Heart right ventricle (tissue), 16 donors: Measurements from ENCODE around the gene CYSTM1. TPM values are rescaled to one million over a fixed set of nuclear protein-coding genes. Genes with fewer than 3 reads are reported as not detected.

Source experiments
- ATAC-seq, 8 donors: fragments of 200-7000 bp; cut with Tn5 transposase; one replicate each; pipeline ENCODE4 v1.9.1; 2020; ENCODE audit warnings: mild to moderate bottlenecking in 8 of 8, moderate library complexity in 8 of 8, moderate number of reproducible peaks in 1 of 8
- DNase-seq, 2 donors: peaks; one replicate each; pipeline ENCODE4 v3.0.0-alpha.2; 2020
- H3K27ac ChIP-seq, 10 donors: fragments of 200-600 bp; sonication (generic) in 2 of 10; one replicate each; pipeline versions ENCODE4 v1.5.0 to v1.8.0; 2020 to 2022; ENCODE audit warnings: mild to moderate bottlenecking in 3 of 10
- H3K27me3 ChIP-seq, 7 donors: fragments of 200-600 bp; one replicate each; pipeline ENCODE4 v1.8.0; 2021 to 2022; ENCODE audit warnings: mild to moderate bottlenecking in 2 of 7
- H3K36me3 ChIP-seq, 9 donors: fragments of 200-600 bp; sonication (generic) in 1 of 9; one replicate each; pipeline versions ENCODE4 v1.5.0 to v1.8.0; 2020 to 2022; ENCODE audit warnings: mild to moderate bottlenecking in 2 of 9
- H3K4me1 ChIP-seq, 9 donors: fragments of 200-600 bp; sonication (generic) in 1 of 9; one replicate each; pipeline versions ENCODE4 v1.5.0 to v1.8.0; 2020 to 2022; ENCODE audit warnings: mild to moderate bottlenecking in 4 of 9
- H3K4me3 ChIP-seq, 10 donors: fragments of 200-600 bp; sonication (generic) in 2 of 10; one replicate each; pipeline versions ENCODE4 v1.5.0 to v1.8.0; 2020 to 2022; ENCODE audit warnings: mild to moderate bottlenecking in 7 of 10, moderate library complexity in 2 of 10
- H3K9me3 ChIP-seq, 11 donors: fragments of 200-600 bp in 10 of 11; sonication (generic) in 2 of 11; one replicate each; pipeline versions ENCODE4 v1.5.0 to v1.8.0; 2013 to 2022; ENCODE audit warnings: mild to moderate bottlenecking in 2 of 11, control low read depth in 1 of 11, moderate library complexity in 1 of 11
- CTCF ChIP-seq, 9 donors: fragments of 200-600 bp; sonication (generic) in 2 of 9; IDR thresholded peaks; one replicate each; pipeline versions ENCODE4 v1.5.0 to v1.8.0; 2021 to 2022; ENCODE audit warnings: antibody characterized with exemption in 9 of 9, mild to moderate bottlenecking in 5 of 9, moderate library complexity in 1 of 9
- WGBS, 2 donors: extraction: QIAGEN DNeasy Blood & Tissue Kit; methylation state at CpG; one replicate each; pipeline ENCODE4 v1.1.7; 2013; ENCODE audit warnings: inconsistent platforms in 1 of 2; 5-methylcytosine and 5-hydroxymethylcytosine counted together
- intact Hi-C, 10 donors: fragments of 100-400 bp; cut with DNase I; formaldehyde crosslinking; loops; one replicate each; pipeline versions ENCODE4 v1.11.1 to v1.14.2; 2022
- polyA plus RNA-seq, 2 donors: library from polyadenylated mRNA; stranded (reverse); fragments of 200-250 nt; gene quantifications; one replicate each; pipeline ENCODE4 v1.2.3, GENCODE V29; 2013
- total RNA-seq, 10 donors: library from RNA; stranded (reverse); fragmentation: NEBNext Ultra II Directional in 3 of 10; extraction: Animal tissue kit (Norgen Biotek cat#: 25700) in 3 of 10; gene quantifications; one replicate each; pipeline versions ENCODE4 v1.2.1 to v1.2.4, GENCODE V29; 2021 to 2023
- donor health status: Arrhythmogenic right ventricular cardiomyopathy.
- donor health status: ischemic (EF 13 %, LVEDD 7.1; RV severe dilation, severe dysfunction).
- donor health status: healthy with polysubstance abuse.
- donor health status: DM: no; HTN: yes; CAD: no.
- donor health status: DM: no; HTN: no; CAD: no.
- donor health status: ischemic (EF 25% LVEDD 6.9; RV normal size, moderate dysfunction).
- donor health status: ischemic (EF 25% LVEDD 5.7; RV mildly dilated, moderate dysfunction).
- donor health status: healthy.
- donor health status: DM: yes; HTN: yes; CAD: no.
- donor health status: Ischemic cardiomyopathy.
- donor health status: ischemic (EF 35%, LVEDD 5.7; RV mildly dilated, moderate dysfunction).
- donor health status: nonischemic (EF 11% LVEDD 7.7; RV severe dilation, severe dysfunction).
- donor health status: DM: yes; HTN: yes; CAD: no.
- donor health status: PGD.
- donor health status: ischemic (EF 29% LVEDD 5.4; RV normal size, mild dysfunction).
- donor health status: nonischemic (EF 23%, LVEDD 6.1; RV moderate dilation, normal function).

Gene CYSTM1
- total and polyA plus RNA-seq, 12 donors = 45.0 to 217 (median 95.3) TPM

GRCh38 chr5:140228364-140228837, 53.4 kb downstream of the CYSTM1 start:
- H3K36me3 ChIP-seq = no peaks in the 10 kb centered on the region
- H3K4me1 ChIP-seq = peaks cover 10 to 46% (median 21%) of the 10 kb centered on the region in 9 donors
- DNase-seq = no peak
- no peak overlapping the region for H3K4me3 ChIP-seq
- ATAC-seq = peak; percentile 41 to 84 (median 68)
- H3K27me3 ChIP-seq = no peaks in the 10 kb centered on the region
- H3K27ac ChIP-seq = peak overlapping the region; percentile 12 to 78 (median 70)
- WGBS, 2 donors = 50 to 58% methylated on average over 7 of the region's 7 CpGs
- H3K9me3 ChIP-seq = no peaks in the 10 kb centered on the region
- intact Hi-C loops = loop anchor here in 1 of 10 donors (5.0 kb wide), 1 partner anchor 51 kb away; the partner anchor contains the start of gene CYSTM1
- TF ChIP-seq CTCF (IDR thresholded peaks at IDR 0.05) = peak in 1 of 9 donors; percentile 10

DNA sequence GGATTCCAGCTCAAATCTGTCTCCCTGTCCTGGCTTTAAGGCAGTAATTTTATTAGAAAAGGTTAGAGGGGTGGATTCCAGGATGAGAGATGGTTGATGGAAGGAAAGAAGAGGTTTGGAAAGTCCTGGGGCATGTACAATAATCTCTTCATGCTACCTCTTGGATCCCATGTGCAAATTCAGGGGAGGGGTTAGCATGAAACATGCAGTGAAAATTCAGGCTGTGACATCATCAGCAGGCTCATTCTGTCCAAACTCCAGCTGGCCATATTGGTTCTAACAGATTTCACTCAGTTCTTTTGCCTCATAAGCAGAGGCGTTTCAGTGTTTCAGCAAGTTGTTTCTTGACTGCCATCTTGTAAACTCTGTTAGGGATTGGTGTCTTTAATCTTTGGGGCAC, 55.4 kb downstream of the CYSTM1 start:
- DNase-seq = no peak
- Histone ChIP-seq H3K27me3 (no peaks in the 10 kb centered on the region), H3K4me3 (no peak overlapping the region), H3K27ac (no peak overlapping the region), H3K4me1 (peaks cover 4 to 40% (median 12%) of the 10 kb centered on the region in 9 donors), H3K36me3 (no peaks in the 10 kb centered on the region), H3K9me3 (no peaks in the 10 kb centered on the region)
- no peak for TF ChIP-seq CTCF (IDR thresholded peaks at IDR 0.05)
- intact Hi-C loops = loop anchor here in 2 of 10 donors (10.0 kb wide), 2 partner anchors 46 to 56 kb away; partner anchors contain the start of gene CYSTM1 (in 1 of the 2)
- ATAC-seq = no peak
- WGBS, 2 donors = 87 to 98% methylated on average over 1 of the region's 1 CpG

DNA sequence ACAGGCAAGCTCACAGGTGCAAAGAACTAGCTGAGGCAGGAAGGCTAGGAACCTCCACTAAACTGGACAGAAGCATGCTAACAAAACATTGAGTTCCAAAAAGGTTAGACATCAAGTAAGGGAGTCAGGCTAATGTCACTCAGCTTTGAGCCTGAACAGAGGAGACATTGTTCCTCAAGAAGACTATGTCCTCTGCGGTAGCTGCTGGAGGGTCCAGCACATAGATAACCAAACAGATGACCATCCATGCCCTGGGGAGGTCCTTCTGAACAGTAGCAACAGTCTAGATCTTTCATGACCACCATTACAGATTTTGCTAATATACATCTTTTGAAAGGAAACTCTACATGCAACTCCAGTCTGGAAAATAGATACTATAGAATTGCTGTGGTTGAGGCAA, 57.7 kb downstream of the CYSTM1 start:
- no peak overlapping the region for H3K27ac ChIP-seq
- no peaks in the 10 kb centered on the region for H3K27me3 ChIP-seq
- DNase-seq = no peak
- 92 to 95% methylated on average over 1 of the region's 1 CpG for WGBS, 2 donors
- H3K4me3 ChIP-seq = no peak overlapping the region
- no peaks in the 10 kb centered on the region for H3K9me3 ChIP-seq
- no peaks in the 10 kb centered on the region for H3K36me3 ChIP-seq
- H3K4me1 ChIP-seq = peaks cover 0 to 46% (median 16%) of the 10 kb centered on the region in 9 donors
- no peak for ATAC-seq
- TF ChIP-seq CTCF (IDR thresholded peaks at IDR 0.05) = no peak
- intact Hi-C loops = loop anchor here in 2 of 10 donors (10.0 kb wide), 2 partner anchors 48 to 58 kb away; partner anchors contain the start of gene CYSTM1 (in 1 of the 2)

- Histone ChIP-seq H3K27ac (no peak overlapping the region), H3K36me3 (no peaks in the 10 kb centered on the region), H3K9me3 (no peaks in the 10 kb centered on the region), H3K4me1 (peaks cover 0 to 36% (median 9%) of the 10 kb centered on the region in 9 donors), H3K27me3 (no peaks in the 10 kb centered on the region), H3K4me3 (no peak overlapping the region)
- intact Hi-C loops = loop anchor here in 2 of 10 donors (10.0 kb wide), 2 partner anchors 50 to 60 kb away; partner anchors contain the start of gene CYSTM1 (in 1 of the 2)
- ATAC-seq (no peak), DNase-seq (no peak)
- TF ChIP-seq CTCF (IDR thresholded peaks at IDR 0.05) = no peak
- 92 to 94% methylated on average over 4 of the region's 4 CpGs for WGBS, 2 donors
Observed at GRCh38 chr5:140234377-140234989, 59.5 kb downstream of the CYSTM1 start.
